ENCODE measurements around the gene PIGM.

- TF ChIP-seq CTCF (IDR thresholded peaks at IDR 0.05) = no peak
- TF ChIP-seq POLR2A (IDR thresholded peaks at IDR 0.05) = no peak
Observed at GRCh38 chr1:160049101-160049500, 17.3 kb upstream of the PIGM start.
